PC-3 (cell line): ENCODE results near the gene PSMD13. TPM values are rescaled to one million over a fixed set of nuclear protein-coding genes. Genes with fewer than 3 reads are reported as not detected.

Source experiments
- ATAC-seq: fragments of 200-7000 bp; cut with Tn5 transposase; 2 replicates; pipeline ENCODE4 v1.9.1; 2020; ENCODE audit warnings: mild to moderate bottlenecking, moderate library complexity
- BruUV-seq: library from RNA; stranded (reverse); fragments of 400-500 nt; replicated peaks from 2 replicates; lab custom pipeline; 2021; lab: Mats Ljungman, UMichigan
- CTCF ChIA-PET: fragments of 300-600 bp; sonication (Branson Sonifier 250); formaldehyde crosslinking; loops from one replicate; lab custom pipeline; 2022; ENCODE audit warnings: antibody characterized with exemption; lab: Charles Lee
- POLR2A ChIA-PET: fragments of 300-600 bp; sonication (Branson Sonifier 250); formaldehyde crosslinking; loops from one replicate; lab custom pipeline; 2022; ENCODE audit warnings: antibody characterized with exemption; ENCODE audit not compliant: unreplicated experiment; lab: Charles Lee
- DNase-seq: peaks from one replicate; pipeline ENCODE4 v3.0.0-alpha.2; 2015
- H2AFZ ChIP-seq: fragments of 300-600 bp; sonication (generic); 2 replicates; pipeline ENCODE4 v1.6.0; 2016; ENCODE audit warnings: antibody characterized with exemption, low read length
- H3F3A ChIP-seq: fragments of 300-600 bp; sonication (generic); one replicate; pipeline ENCODE4 v1.6.0; 2017; ENCODE audit warnings: antibody characterized with exemption, low read length, control low read depth, mild to moderate bottlenecking; ENCODE audit not compliant: unreplicated experiment
- H3K27ac ChIP-seq: fragments of 300-600 bp; sonication (generic); 2 replicates; pipeline ENCODE4 v1.5.1; 2016; ENCODE audit warnings: mild to moderate bottlenecking, low read length
- H3K27me3 ChIP-seq: fragments of 300-600 bp; sonication (generic); 2 replicates; pipeline ENCODE4 v1.6.1; 2016; ENCODE audit warnings: low read length, mixed read lengths
- H3K36me3 ChIP-seq: fragments of 300-600 bp; sonication (generic); 2 replicates; pipeline ENCODE4 v1.6.1; 2016; ENCODE audit warnings: low read depth, mixed run types, low read length, mixed read lengths
- H3K4me1 ChIP-seq: fragments of 300-600 bp; sonication (generic); 2 replicates; pipeline ENCODE4 v1.5.1; 2016; ENCODE audit warnings: low read length; ENCODE audit not compliant: insufficient read depth
- H3K4me2 ChIP-seq: fragments of 300-600 bp; sonication (generic); 2 replicates; pipeline ENCODE4 v1.6.0; 2016; ENCODE audit warnings: low read length
- H3K4me3 ChIP-seq: fragments of 300-600 bp; sonication (generic); 2 replicates; pipeline ENCODE4 v1.5.1; 2016; ENCODE audit warnings: mild to moderate bottlenecking, low read length, mixed read lengths
- H3K79me2 ChIP-seq: fragments of 300-600 bp; sonication (generic); 2 replicates; pipeline ENCODE4 v1.6.1; 2017; ENCODE audit warnings: low read length, mixed read lengths
- H3K9ac ChIP-seq: fragments of 300-600 bp; sonication (generic); 2 replicates; pipeline ENCODE4 v1.6.0; 2016; ENCODE audit warnings: mild to moderate bottlenecking, low read length
- H3K9me2 ChIP-seq: fragments of 300-600 bp; sonication (generic); replicated peaks from 2 replicates; pipeline ENCODE4 v1.6.1; 2016; ENCODE audit warnings: mixed run types, low read length, mixed read lengths
- H3K9me3 ChIP-seq: fragments of 300-600 bp; sonication (generic); 2 replicates; pipeline ENCODE4 v1.6.1; 2016; ENCODE audit warnings: low read length, mixed read lengths
- H4K20me1 ChIP-seq: fragments of 300-600 bp; sonication (generic); 2 replicates; pipeline ENCODE4 v1.6.1; 2016; ENCODE audit warnings: low read length, mixed read lengths
- EZH2 ChIP-seq: fragments of 300-600 bp; sonication (generic); IDR thresholded peaks from one replicate; pipeline ENCODE4 v1.6.1; 2017; ENCODE audit warnings: antibody characterized with exemption, mild to moderate bottlenecking, low read length; ENCODE audit not compliant: unreplicated experiment
- EZH2phosphoT487 ChIP-seq: fragments of 300-600 bp; sonication (generic); IDR thresholded peaks from 2 replicates; pipeline ENCODE4 v1.6.1; 2018; ENCODE audit warnings: mild to moderate bottlenecking, antibody characterized with exemption, low read length, borderline replicate concordance
- intact Hi-C: fragments of 100-400 bp; cut with micrococcal nuclease; formaldehyde crosslinking; loops from 2 replicates; pipeline ENCODE4 v1.9.0; 2023
- total RNA-seq: library from RNA; depleted of rRNA; stranded (reverse); fragments of >200 nt; gene quantifications from 2 replicates; pipeline ENCODE4 v1.2.3, GENCODE V29; 2014
- TF ChIP-seq, protein P1 (sequence below): fragments of 300-600 bp; sonication (generic); conservative IDR thresholded peaks from 2 replicates; pipeline ENCODE4 v1.5.1; 2017; ENCODE audit warnings: antibody characterized with exemption, low read depth, mild to moderate bottlenecking, low read length

The PSMD13 gene
- total RNA-seq, 1 experiment from 2014 or later, result 255 TPM

DNA sequence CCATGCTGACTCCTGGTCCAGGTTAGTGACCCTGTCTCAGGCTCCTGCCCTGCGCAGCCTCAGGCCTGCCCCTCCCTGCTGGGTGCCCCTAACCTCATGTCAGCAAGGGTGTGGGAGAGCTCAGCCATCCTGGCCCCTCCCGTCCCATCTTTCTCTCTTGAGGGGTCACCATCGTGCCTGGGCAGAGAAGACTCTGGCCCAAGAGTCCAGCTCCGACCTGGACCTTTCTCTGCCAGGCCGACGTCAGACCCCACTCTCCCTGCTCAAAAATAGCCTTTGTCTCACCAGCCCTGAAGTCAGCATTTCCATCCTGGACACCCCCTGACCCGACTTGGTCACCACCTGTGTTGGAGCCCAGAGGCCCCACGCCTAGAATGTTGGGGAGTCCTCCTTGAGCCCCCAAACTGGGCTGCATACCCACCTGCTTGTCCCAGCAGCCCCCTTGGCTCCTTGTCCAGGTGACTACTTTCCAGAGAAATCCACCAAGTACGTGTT lies 39.0 kb upstream of the PSMD13 start:
- Histone ChIP-seq H4K20me1 (no peaks in the 10 kb centered on the region), H3K27ac (no peak overlapping the region), H3K9me3 (no peaks in the 10 kb centered on the region), H3K4me1 (no peaks in the 10 kb centered on the region), H3K9me2 (no peaks in the 10 kb centered on the region), H3K79me2 (no peaks in the 10 kb centered on the region), H3K36me3 (no peaks in the 10 kb centered on the region), H2AFZ (no peak overlapping the region), H3K4me3 (no peak overlapping the region), H3K9ac (no peak overlapping the region), H3K27me3 (no peaks in the 10 kb centered on the region), H3F3A (no peaks in the 10 kb centered on the region), H3K4me2 (no peak overlapping the region)
- no peak for TF ChIP-seq EZH2
- TF ChIP-seq, protein P1, sequence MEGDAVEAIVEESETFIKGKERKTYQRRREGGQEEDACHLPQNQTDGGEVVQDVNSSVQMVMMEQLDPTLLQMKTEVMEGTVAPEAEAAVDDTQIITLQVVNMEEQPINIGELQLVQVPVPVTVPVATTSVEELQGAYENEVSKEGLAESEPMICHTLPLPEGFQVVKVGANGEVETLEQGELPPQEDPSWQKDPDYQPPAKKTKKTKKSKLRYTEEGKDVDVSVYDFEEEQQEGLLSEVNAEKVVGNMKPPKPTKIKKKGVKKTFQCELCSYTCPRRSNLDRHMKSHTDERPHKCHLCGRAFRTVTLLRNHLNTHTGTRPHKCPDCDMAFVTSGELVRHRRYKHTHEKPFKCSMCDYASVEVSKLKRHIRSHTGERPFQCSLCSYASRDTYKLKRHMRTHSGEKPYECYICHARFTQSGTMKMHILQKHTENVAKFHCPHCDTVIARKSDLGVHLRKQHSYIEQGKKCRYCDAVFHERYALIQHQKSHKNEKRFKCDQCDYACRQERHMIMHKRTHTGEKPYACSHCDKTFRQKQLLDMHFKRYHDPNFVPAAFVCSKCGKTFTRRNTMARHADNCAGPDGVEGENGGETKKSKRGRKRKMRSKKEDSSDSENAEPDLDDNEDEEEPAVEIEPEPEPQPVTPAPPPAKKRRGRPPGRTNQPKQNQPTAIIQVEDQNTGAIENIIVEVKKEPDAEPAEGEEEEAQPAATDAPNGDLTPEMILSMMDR, result no peak
- TF ChIP-seq EZH2phosphoT487, result no peak
- no TSS peak for BruUV-seq
- no peak for DNase-seq
- no peak for ATAC-seq
- intact Hi-C loops, result no loop called here
- ChIA-PET CTCF (no interaction called here), POLR2A (no interaction called here)

- CTCF ChIA-PET, result no interaction called here
- no peak for ATAC-seq
These were observed 38.5 kb upstream of the PSMD13 start for GRCh38 chr11:198236-198806.

More at GRCh38 chr11:198236-198806, 38.5 kb upstream of the PSMD13 start:
- Histone ChIP-seq H2AFZ (no peak overlapping the region), H3K9me2 (no peaks in the 10 kb centered on the region), H3K79me2 (no peaks in the 10 kb centered on the region), H4K20me1 (no peaks in the 10 kb centered on the region), H3K27me3 (no peaks in the 10 kb centered on the region), H3K9me3 (no peaks in the 10 kb centered on the region), H3K4me2 (no peak overlapping the region), H3K9ac (no peak overlapping the region), H3K36me3 (no peaks in the 10 kb centered on the region), H3F3A (no peaks in the 10 kb centered on the region), H3K4me1 (no peaks in the 10 kb centered on the region), H3K4me3 (no peak overlapping the region), H3K27ac (no peak overlapping the region)
- no TSS peak for BruUV-seq
- POLR2A ChIA-PET, result no interaction called here
- TF ChIP-seq EZH2 (no peak), EZH2phosphoT487 (no peak)
- TF ChIP-seq, protein P1, result no peak
- no peak for DNase-seq
- intact Hi-C loops, result no loop called here
